Stimulated activated naive B cell treated with anti-CD40 and anti-IgM and Interleukin-4, amounts not matched to agents 10 μg/mL and 1 μg/mL and 100 μg/mL, for 72 hours (primary cell): ENCODE results near the gene TENT5C.

Source experiments
- ATAC-seq, 2 donors: fragments of 150-1000 bp; cut with Tn5 transposase; replicated peaks; 2 replicates each; pipeline ENCODE4 v1.10.0; 2021; ENCODE audit warnings: moderate library complexity in 1 of 2
- DNase-seq: peaks from one replicate; pipeline ENCODE4 v3.0.0; 2021
- H3K27ac Mint-ChIP-seq: one replicate; pipeline ENCODE4 v1.8.0; 2022; ENCODE audit warnings: mild to moderate bottlenecking, mixed read lengths
- H3K27me3 Mint-ChIP-seq, 2 donors: one replicate each; pipeline ENCODE4 v1.8.0; 2022; ENCODE audit warnings: mixed read lengths in 2 of 2
- H3K36me3 Mint-ChIP-seq, 2 donors: one replicate each; pipeline ENCODE4 v1.8.0; 2022; ENCODE audit warnings: mixed read lengths in 2 of 2, mild to moderate bottlenecking in 1 of 2
- H3K4me1 Mint-ChIP-seq, 2 donors: one replicate each; pipeline ENCODE4 v1.8.0; 2022; ENCODE audit warnings: mixed read lengths in 2 of 2, mild to moderate bottlenecking in 1 of 2
- H3K4me3 Mint-ChIP-seq, 2 donors: one replicate each; pipeline ENCODE4 v1.8.0; 2022; ENCODE audit warnings: mild to moderate bottlenecking in 2 of 2, mixed read lengths in 2 of 2, moderate library complexity in 1 of 2
- H3K9me3 Mint-ChIP-seq, 2 donors: one replicate each; pipeline ENCODE4 v1.8.0; 2022; ENCODE audit warnings: mixed read lengths in 2 of 2, mild to moderate bottlenecking in 1 of 2

Gene TENT5C

DNA sequence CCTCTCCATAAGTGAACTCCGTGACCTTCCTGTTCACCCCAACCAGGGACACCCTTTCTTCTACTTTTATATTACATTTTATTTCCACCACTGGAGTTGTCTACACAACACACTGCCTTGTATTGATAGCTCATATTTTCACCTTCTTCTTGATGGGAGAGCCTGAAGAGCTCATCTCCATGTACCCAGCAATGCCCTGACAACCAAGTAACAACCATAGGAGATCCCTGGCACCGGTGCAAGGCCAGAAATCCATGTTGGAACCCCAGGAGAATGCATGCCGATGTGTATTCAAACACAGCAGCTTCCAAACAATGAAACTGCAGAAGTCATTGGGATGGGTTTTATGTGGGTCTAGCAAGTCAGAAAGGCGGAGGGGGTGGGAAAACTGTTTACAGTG, 15.5 kb downstream of the TENT5C start:
- Mint-ChIP-seq H3K27me3 (no peaks in the 10 kb centered on the region), H3K27ac (peak overlapping the region; percentile 79), H3K4me1 (peaks cover 54 to 96% of the 10 kb centered on the region in 2 donors), H3K4me3 (peak overlapping the region in 1 of 2 donors; percentile 3), H3K36me3 (peaks cover 52 to 76% of the 10 kb centered on the region in 2 donors), H3K9me3 (peaks cover 0 to 5% of the 10 kb centered on the region in 2 donors)
- ATAC-seq (no peak), DNase-seq (no peak)

DNA sequence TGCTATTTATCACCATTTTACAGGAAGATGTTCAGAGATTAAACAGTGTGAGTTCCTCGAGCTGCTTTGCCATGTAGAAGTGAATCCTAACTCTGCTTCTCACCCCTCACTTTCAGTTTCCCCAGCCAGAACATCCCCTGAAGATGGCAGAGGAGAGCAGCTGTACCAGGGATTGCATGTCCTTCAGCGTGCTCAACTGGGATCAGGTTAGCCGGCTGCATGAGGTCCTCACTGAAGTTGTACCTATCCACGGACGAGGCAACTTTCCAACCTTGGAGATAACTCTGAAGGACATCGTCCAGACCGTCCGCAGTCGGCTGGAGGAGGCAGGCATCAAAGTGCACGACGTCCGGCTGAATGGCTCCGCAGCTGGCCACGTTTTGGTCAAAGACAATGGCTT, 16.9 kb downstream of the TENT5C start:
- DNase-seq (no peak), ATAC-seq (peak in 1 of 2 donors; percentile 36)
- Mint-ChIP-seq H3K27me3 (no peaks in the 10 kb centered on the region), H3K4me3 (no peak overlapping the region), H3K9me3 (peaks cover 0 to 5% of the 10 kb centered on the region in 2 donors), H3K4me1 (peaks cover 59 to 96% of the 10 kb centered on the region in 2 donors), H3K27ac (peak overlapping the region; percentile 79), H3K36me3 (peaks cover 50 to 81% of the 10 kb centered on the region in 2 donors)

DNA sequence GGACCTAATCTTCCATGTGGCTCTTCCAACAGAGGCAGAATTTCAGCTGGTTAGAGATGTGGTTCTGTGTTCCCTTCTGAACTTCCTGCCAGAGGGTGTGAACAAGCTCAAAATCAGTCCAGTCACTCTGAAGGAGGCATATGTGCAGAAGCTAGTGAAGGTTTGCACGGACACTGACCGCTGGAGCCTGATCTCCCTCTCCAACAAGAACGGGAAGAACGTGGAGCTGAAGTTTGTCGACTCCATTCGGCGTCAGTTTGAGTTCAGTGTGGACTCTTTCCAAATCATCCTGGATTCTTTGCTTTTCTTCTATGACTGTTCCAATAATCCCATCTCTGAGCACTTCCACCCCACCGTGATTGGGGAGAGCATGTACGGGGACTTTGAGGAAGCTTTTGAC, 17.3 kb downstream of the TENT5C start:
- H3K36me3 Mint-ChIP-seq: peaks cover 48 to 78% of the 10 kb centered on the region in 2 donors
- peak overlapping the region; percentile 79 for H3K27ac Mint-ChIP-seq
- H3K27me3 Mint-ChIP-seq: no peaks in the 10 kb centered on the region
- H3K4me1 Mint-ChIP-seq: peaks cover 57 to 95% of the 10 kb centered on the region in 2 donors
- DNase-seq: no peak
- peaks cover 0 to 4% of the 10 kb centered on the region in 2 donors for H3K9me3 Mint-ChIP-seq
- no peak for ATAC-seq
- no peak overlapping the region for H3K4me3 Mint-ChIP-seq

DNA sequence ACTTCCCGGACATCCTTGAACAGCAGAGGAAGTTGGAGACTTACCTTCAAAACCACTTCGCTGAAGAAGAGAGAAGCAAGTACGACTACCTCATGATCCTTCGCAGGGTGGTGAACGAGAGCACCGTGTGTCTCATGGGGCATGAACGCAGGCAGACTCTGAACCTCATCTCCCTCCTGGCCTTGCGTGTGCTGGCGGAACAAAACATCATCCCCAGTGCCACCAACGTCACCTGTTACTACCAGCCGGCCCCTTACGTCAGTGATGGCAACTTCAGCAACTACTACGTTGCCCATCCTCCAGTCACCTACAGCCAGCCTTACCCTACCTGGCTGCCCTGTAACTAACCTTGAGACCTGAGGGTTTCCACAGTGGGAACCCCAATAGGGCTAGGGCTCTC, 17.9 kb downstream of the TENT5C start:
- Mint-ChIP-seq H3K4me3 (no peak overlapping the region), H3K27me3 (no peaks in the 10 kb centered on the region), H3K4me1 (peaks cover 55 to 94% of the 10 kb centered on the region in 2 donors), H3K27ac (peak overlapping the region; percentile 51), H3K9me3 (peaks cover 0 to 1% of the 10 kb centered on the region in 2 donors), H3K36me3 (peaks cover 44 to 76% of the 10 kb centered on the region in 2 donors)
- no peak for ATAC-seq
- no peak for DNase-seq

DNA sequence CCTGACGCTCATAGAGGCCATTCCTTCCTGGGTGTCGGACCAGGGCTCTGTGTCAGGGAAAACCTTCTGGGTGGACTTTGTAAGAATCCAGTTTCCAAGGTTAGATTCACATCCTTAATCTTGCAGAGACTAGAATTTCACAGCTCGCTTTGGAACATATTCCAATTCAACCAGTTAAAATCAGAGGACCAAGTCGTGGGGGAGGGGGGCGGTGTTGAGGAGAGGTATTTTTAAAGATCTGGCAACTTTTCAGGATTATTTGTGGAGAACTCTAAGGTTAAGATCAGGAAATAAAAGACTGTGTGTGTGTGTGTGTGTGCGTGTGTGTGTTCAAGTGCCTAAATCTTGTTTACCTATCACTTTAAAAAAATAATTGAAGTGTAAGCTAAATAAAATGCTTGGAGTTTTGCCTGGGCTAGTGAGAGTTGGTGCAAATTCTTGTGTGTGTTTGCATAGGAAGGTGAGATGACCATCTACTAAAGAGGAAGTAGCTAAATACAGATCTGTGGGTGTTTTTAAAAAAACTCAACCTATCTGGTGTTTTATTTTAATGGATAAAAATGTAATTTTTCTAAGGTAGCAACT, 21.8 kb downstream of the TENT5C start:
- Mint-ChIP-seq H3K4me1 (peaks cover 58 to 90% of the 10 kb centered on the region in 2 donors), H3K36me3 (peaks cover 47 to 64% of the 10 kb centered on the region in 2 donors), H3K9me3 (peaks cover 1 to 7% of the 10 kb centered on the region in 2 donors), H3K27me3 (no peaks in the 10 kb centered on the region), H3K27ac (peak overlapping the region; percentile 47), H3K4me3 (peak overlapping the region; percentile 56 to 65)
- ATAC-seq (peak in 1 of 2 donors; percentile 53), DNase-seq (no peak)

DNA sequence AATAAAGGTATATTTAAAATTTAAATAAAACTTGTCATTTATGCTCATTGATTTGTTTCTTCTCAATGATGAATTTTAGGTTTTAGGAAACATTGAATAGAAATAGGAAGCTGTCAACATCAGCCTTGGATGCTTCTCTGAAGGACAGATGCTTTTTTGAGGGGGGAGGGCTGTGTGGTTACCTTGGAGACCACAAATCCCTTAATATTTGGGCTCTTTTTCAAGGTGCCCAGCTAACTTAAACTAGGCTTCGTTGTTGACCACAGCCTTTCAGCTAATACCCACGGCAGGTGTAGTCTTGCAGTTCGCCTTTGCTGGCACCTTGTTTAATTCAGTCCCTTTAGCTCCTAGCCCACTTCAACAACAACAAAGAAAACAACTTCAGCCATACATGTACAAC, 22.5 kb downstream of the TENT5C start:
- Mint-ChIP-seq H3K4me1 (peaks cover 59 to 90% of the 10 kb centered on the region in 2 donors), H3K4me3 (no peak overlapping the region)

DNA sequence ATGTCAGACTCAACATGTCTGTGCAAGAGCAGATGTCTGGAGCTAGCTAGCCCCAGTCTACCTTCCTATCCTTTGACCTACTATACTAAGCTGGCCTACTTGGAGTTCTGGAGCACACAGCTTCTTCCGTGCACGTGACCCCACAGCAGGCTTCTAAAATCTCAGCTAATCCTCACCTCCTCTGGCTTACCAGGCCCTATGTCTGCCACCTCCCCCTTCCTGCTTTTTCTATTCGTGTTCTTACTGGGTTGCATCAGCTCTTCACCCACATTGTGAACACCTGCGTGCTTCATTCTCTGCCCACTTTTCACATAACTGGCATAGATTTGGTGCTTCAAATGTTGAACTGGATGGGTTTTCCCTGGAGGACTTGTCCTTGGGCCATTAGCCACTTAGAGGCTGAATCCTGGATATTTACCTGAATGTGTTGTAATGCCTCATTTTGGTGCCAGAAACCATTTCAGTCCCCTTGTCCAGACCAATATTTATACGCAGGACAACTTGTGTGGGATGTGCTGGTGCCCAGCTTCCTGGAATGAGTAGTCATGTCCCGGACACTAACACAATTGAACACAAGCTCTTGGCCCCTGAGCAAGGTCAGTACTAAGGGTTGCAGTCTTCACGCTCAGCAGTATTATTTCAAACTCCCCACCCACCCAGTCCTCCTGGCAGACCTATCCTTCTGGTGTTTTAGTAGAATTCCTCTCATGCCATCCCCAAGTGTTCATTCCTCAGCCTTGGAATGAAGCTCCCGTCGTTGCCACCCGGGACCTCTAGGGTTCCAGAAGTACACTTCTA, 24.0 kb downstream of the TENT5C start:
- H3K9me3 Mint-ChIP-seq: peaks cover 0 to 7% of the 10 kb centered on the region in 2 donors
- no peak for ATAC-seq
- no peak for DNase-seq
- H3K27me3 Mint-ChIP-seq: no peaks in the 10 kb centered on the region
- peaks cover 62 to 90% of the 10 kb centered on the region in 2 donors for H3K4me1 Mint-ChIP-seq
- H3K4me3 Mint-ChIP-seq: no peak overlapping the region
- peaks cover 29 to 45% of the 10 kb centered on the region in 2 donors for H3K36me3 Mint-ChIP-seq
- peak overlapping the region; percentile 83 for H3K27ac Mint-ChIP-seq

More for the DNA sequence above, 22.5 kb downstream of the TENT5C start:
- H3K9me3 Mint-ChIP-seq: peaks cover 1 to 7% of the 10 kb centered on the region in 2 donors
- H3K36me3 Mint-ChIP-seq: peaks cover 41 to 57% of the 10 kb centered on the region in 2 donors
- H3K27me3 Mint-ChIP-seq: no peaks in the 10 kb centered on the region
- H3K27ac Mint-ChIP-seq: no peak overlapping the region
- ATAC-seq (no peak), DNase-seq (no peak)

DNA sequence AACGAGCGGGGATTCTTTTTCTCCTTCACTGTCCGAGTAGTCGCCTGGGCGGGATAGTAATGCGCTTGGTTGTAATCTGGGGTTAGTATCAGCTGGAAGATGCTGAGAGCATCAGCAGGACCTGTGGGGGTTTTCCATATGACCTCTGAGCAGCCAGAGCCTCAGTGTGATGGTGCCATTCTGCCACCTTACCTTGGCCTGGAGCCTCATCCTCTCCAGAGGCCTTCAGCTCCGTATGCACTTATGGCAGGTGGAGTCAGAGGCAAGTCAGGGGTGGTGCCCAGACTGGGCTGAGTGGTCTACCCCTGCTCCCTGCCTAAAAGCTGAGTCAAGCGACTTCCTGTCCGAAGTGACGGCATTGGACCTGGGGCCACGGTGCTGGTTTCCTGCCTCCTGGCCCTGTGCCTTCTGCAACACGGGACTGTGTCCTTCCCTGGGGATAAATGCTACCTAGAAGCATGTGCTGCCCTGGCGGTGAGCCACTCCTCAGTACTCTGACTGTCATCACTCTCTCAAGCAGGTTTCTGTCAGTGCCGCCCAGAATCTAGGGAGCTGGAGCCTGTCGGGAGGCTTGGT, 24.7 kb downstream of the TENT5C start:
- peaks cover 0 to 7% of the 10 kb centered on the region in 2 donors for H3K9me3 Mint-ChIP-seq
- no peak for ATAC-seq

DNA sequence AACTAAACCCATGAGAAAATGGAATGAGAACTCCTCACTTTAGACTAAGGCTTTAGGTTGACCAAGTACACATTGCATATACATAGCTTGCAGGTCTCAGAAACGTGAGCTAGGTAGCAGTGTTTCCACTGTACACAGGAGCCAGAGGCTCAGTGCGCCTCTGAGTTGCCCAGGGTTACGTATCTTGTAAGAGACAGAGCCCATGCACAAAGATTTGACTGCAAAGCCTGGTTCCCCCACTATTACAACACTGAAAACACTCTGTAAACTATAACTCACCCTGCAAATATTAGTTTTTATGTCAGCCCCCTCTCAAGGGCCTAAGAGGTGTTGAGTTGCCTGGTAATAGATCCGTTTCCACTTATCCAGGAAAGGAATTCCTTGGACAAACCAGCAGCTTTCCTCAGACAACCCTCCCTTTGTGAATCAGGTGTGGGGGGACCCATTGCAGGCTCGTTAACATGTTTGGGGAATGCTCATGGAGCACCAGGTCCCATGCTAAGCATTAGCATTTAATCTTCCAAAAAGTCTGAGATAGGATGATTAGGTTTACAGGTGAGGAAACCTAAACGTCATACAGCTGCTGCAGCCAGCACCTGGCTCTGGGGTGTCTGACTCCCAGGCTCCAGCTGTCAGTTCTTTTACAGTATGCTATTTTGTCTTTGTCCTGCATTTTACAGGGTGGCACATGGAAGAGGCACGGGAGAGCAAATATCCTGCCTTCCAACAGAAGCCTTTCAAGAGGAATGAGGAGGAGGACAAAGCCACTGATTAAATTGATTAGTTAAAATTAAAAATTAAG, 25.7 kb downstream of the TENT5C start:
- Mint-ChIP-seq H3K36me3 (peaks cover 20 to 38% of the 10 kb centered on the region in 2 donors), H3K27me3 (no peaks in the 10 kb centered on the region), H3K4me3 (no peak overlapping the region), H3K4me1 (peaks cover 68 to 90% of the 10 kb centered on the region in 2 donors), H3K27ac (no peak overlapping the region), H3K9me3 (peaks cover 0 to 7% of the 10 kb centered on the region in 2 donors)
- ATAC-seq (no peak), DNase-seq (no peak)

More for the DNA sequence above, 24.7 kb downstream of the TENT5C start:
- no peaks in the 10 kb centered on the region for H3K27me3 Mint-ChIP-seq
- H3K27ac Mint-ChIP-seq: no peak overlapping the region
- peaks cover 23 to 42% of the 10 kb centered on the region in 2 donors for H3K36me3 Mint-ChIP-seq
- peaks cover 61 to 90% of the 10 kb centered on the region in 2 donors for H3K4me1 Mint-ChIP-seq
- no peak for DNase-seq
- H3K4me3 Mint-ChIP-seq: no peak overlapping the region

DNA sequence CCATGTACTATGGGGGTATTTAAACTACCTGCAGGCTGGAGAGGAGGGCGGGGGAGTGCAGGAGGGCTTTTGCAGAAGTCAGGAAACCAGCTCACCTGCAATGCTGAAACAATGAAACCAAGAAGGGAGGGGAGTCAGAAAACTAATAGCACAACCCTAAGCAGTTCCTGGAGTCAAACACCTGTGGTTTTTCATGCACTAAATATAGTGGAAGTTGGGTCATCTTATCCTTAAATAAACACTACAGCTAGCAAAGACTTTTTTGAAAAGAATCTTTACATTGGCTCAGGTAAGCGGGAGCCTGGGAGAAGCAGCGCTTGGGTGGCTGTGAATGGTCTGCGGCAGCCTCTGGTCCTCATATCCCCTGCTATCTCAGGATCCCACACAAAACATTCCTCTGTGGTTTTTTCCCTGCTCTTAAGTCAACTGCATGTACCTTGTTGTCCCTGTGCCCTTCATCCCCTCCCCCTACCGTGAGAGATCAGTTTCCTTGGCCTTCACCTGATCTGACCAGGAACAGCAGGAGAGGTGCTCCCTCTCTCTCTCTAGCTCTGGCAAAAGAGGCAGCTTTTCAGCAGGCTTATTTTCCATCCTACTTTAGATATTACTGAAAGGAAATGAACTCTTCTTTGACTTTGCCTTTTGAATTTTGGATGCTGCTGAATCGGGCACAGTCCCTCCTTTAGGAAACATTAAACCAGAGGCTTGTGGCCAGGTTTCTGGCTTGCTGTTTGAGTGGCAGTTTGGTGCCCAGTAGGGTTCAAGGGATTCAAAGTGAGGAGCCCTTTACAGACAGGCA, 26.6 kb downstream of the TENT5C start:
- Mint-ChIP-seq H3K27ac (peak overlapping the region; percentile 37), H3K36me3 (peaks cover 18 to 30% of the 10 kb centered on the region in 2 donors), H3K27me3 (no peaks in the 10 kb centered on the region), H3K4me1 (peaks cover 66 to 90% of the 10 kb centered on the region in 2 donors), H3K4me3 (peak overlapping the region in 1 of 2 donors; percentile 11), H3K9me3 (peaks cover 0 to 7% of the 10 kb centered on the region in 2 donors)
- DNase-seq: no peak
- no peak for ATAC-seq

DNA sequence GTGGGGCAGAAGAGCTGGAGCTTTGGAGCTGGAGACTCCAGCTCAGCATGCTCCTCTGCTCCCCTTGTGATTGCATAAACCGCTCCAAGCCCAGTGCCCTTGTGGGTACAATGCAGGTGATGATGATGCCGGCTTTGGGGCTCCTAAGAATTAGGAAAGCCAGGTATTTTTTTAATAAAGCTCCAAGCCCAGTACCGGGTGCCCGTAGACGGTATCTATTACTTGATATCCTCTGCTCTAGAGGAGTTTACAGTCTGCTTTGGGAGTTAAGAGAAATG, 27.2 kb downstream of the TENT5C start:
- peaks cover 15 to 26% of the 10 kb centered on the region in 2 donors for H3K36me3 Mint-ChIP-seq
- no peak for ATAC-seq
- H3K27ac Mint-ChIP-seq: peak overlapping the region; percentile 37
- peaks cover 0 to 7% of the 10 kb centered on the region in 2 donors for H3K9me3 Mint-ChIP-seq
- H3K4me1 Mint-ChIP-seq: peaks cover 66 to 90% of the 10 kb centered on the region in 2 donors
- no peaks in the 10 kb centered on the region for H3K27me3 Mint-ChIP-seq
- no peak overlapping the region for H3K4me3 Mint-ChIP-seq
- DNase-seq: no peak

DNA sequence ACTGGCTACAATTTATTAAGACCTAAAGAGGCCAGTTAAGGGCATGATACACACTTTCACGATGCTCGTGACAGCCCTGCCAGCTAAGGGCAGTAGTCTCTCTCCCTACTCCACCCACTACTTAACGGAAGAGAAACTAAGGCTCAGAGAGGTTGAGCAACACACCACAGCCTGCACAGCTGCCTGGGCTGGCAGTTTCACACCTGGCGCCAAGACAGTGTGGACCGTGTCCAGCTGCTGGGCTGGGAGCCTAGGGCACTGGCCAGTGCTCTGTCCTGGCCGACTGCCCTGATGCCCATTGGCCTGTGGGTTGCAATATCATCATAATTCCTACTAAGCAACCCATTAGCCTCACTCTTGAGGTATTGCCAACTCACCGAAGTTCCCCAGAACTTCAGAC, 27.6 kb downstream of the TENT5C start:
- H3K4me1 Mint-ChIP-seq: peaks cover 69 to 92% of the 10 kb centered on the region in 2 donors
- no peaks in the 10 kb centered on the region for H3K27me3 Mint-ChIP-seq
- H3K27ac Mint-ChIP-seq: no peak overlapping the region
- DNase-seq (no peak), ATAC-seq (no peak)
- H3K9me3 Mint-ChIP-seq: peaks cover 0 to 7% of the 10 kb centered on the region in 2 donors
- no peak overlapping the region for H3K4me3 Mint-ChIP-seq
- H3K36me3 Mint-ChIP-seq: peaks cover 15 to 26% of the 10 kb centered on the region in 2 donors

DNA sequence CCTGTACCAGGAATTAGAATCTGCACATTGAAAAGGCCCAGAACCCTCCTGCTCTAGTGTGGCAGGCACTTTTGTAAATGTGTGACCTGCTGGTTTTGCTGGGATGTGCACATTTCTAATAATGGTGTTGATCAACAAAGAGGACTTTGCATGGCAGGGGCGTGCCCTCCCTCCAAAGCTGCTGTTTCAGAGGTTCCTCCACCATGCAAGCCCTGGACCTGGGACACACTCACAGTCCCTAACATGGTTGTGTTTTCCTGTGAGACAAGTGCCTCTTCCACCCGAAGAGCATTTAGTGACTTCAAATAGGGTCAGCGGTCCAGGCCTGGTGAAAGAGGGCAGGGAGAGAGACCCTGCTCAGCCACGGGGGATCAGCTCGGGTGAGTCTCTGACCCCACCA, 28.1 kb downstream of the TENT5C start:
- peaks cover 13 to 23% of the 10 kb centered on the region in 2 donors for H3K36me3 Mint-ChIP-seq
- no peak overlapping the region for H3K4me3 Mint-ChIP-seq
- ATAC-seq: no peak
- no peak overlapping the region for H3K27ac Mint-ChIP-seq
- peaks cover 0 to 5% of the 10 kb centered on the region in 2 donors for H3K9me3 Mint-ChIP-seq
- no peaks in the 10 kb centered on the region for H3K27me3 Mint-ChIP-seq
- H3K4me1 Mint-ChIP-seq: peaks cover 70 to 92% of the 10 kb centered on the region in 2 donors
- no peak for DNase-seq
